ENCODE results near the gene CLIP1. TPM values are rescaled to one million over a fixed set of nuclear protein-coding genes. Genes with fewer than 3 reads are reported as not detected.
"Not testable (repeated sequence)": the region's sequence is repeated elsewhere in the genome, so short reads cannot be mapped to it uniquely, and the experiment has no call there.

CLIP1 gene
- total RNA-seq, 1 donor from 2014 or later, result 108 TPM

- no peak for ATAC-seq
- Histone ChIP-seq H3K9me3 (no peaks in the 10 kb centered on the region), H3K4me3 (no peak overlapping the region), H3K36me3 (no peaks in the 10 kb centered on the region), H3K4me1 (peaks cover 24% of the 10 kb centered on the region), H3K27ac (no peak overlapping the region), H3K27me3 (no peaks in the 10 kb centered on the region)
- TF ChIP-seq CTCF (IDR thresholded peaks at IDR 0.05), result no peak
- intact Hi-C loops (cut with DNase I), result no loop called here
- DNase-seq, result no peak
Measured at GRCh38 chr12:122403115-122403770, 19.2 kb downstream of the CLIP1 start.

- Histone ChIP-seq H3K4me3 (no peak overlapping the region), H3K4me1 (peaks cover 24% of the 10 kb centered on the region), H3K36me3 (no peaks in the 10 kb centered on the region), H3K9me3 (no peaks in the 10 kb centered on the region), H3K27me3 (no peaks in the 10 kb centered on the region), H3K27ac (no peak overlapping the region)
- TF ChIP-seq CTCF (IDR thresholded peaks at IDR 0.05), result no peak
- DNase-seq (peak; percentile 32), ATAC-seq (no peak)
- intact Hi-C loops (cut with DNase I), result no loop called here
Measured at GRCh38 chr12:122402264-122402663, 20.2 kb downstream of the CLIP1 start.

DNA sequence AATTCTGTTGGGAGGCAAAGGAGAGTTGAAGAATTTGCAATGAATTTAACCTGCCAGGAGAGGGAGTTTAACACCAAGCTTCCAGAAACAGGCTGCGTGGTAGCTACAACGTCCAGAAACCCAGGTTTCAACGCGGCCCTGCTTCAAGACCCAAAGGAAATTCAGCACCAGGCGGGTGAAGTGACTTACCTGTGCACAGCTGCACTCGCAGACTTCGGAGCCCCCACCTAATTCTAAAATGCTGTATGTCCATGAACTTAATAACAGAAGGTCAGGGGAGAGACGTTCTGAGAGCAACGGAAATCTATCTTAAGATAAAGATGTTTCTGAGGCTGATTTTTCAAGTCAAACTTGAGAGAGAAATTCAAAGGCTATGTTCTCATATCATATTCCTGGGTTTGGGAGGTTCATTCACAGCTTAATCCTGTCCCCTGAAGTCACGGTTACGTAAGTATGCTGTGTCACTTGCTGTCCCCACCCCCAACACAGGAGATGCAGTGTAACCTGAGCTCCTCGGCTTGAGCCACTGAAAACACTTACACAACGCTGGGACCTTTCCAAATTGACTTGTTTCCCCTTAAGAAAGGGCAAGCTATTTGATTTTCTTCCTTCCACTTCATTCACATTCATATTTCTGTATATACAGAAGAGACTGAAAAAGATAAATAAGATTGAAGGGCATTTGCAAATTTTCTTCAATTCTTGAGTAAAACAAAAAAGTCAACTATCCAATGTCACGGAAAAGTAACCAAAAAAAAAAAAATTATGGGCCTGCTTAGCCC, 22.7 kb downstream of the CLIP1 start:
- peak; percentile 91 for ATAC-seq
- TF ChIP-seq CTCF (IDR thresholded peaks at IDR 0.05), result peak; percentile 63
- Histone ChIP-seq H3K27me3 (no peaks in the 10 kb centered on the region), H3K27ac (peak overlapping the region; percentile 94), H3K36me3 (no peaks in the 10 kb centered on the region), H3K9me3 (no peaks in the 10 kb centered on the region), H3K4me3 (peak overlapping the region; percentile 10), H3K4me1 (peaks cover 24% of the 10 kb centered on the region)
- intact Hi-C loops (cut with DNase I), result loop anchor here (2.0 kb wide), 1 partner anchor 71 kb away; no protein-coding TSS in a partner anchor
- DNase-seq, result peak; percentile 75

- no peak for DNase-seq
- TF ChIP-seq CTCF (IDR thresholded peaks at IDR 0.05), result no peak
- intact Hi-C loops (cut with DNase I), result loop anchor here (2.0 kb wide), 1 partner anchor 72 kb away; no protein-coding TSS in a partner anchor
- H3K27ac ChIP-seq, result peak overlapping the region; percentile 94
- no peaks in the 10 kb centered on the region for H3K9me3 ChIP-seq
- peaks cover 24% of the 10 kb centered on the region for H3K4me1 ChIP-seq
- no peaks in the 10 kb centered on the region for H3K27me3 ChIP-seq
- H3K4me3 ChIP-seq, result no peak overlapping the region
- no peak for ATAC-seq
- no peaks in the 10 kb centered on the region for H3K36me3 ChIP-seq
Measured at GRCh38 chr12:122399254-122399591, 23.2 kb downstream of the CLIP1 start.

- not testable (repeated sequence) for H3K36me3 ChIP-seq, H3K27me3 ChIP-seq, H3K27ac ChIP-seq, ATAC-seq, H3K9me3 ChIP-seq, H3K4me3 ChIP-seq
- H3K4me1 ChIP-seq, result peaks cover 22% of the 10 kb centered on the region
- intact Hi-C loops (cut with DNase I), result loop anchor here (2.0 kb wide), 1 partner anchor 73 kb away; no protein-coding TSS in a partner anchor
- peak; percentile 11 for DNase-seq
Measured at GRCh38 chr12:122397981-122398380, 24.5 kb downstream of the CLIP1 start.

DNA sequence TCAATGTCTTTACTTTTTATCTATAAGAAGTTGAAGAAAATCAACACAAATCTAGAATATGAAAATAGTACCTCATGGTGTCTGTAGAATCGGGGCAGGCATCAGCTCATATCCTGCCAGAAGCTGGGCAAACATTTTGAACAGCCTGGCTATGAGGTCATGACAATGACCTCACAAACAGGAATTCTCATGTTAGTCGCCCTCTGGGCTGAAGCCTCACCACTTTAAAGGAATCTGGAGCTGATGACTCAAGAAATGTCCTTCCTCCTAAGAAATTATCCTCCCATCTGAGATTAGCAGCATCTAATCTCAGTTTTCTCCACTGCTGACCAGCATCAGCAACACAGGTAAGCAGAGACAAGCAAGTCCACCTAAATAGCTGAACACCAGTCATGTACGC, 27.1 kb downstream of the CLIP1 start:
- Histone ChIP-seq H3K4me1 (peaks cover 13% of the 10 kb centered on the region), H3K27me3 (no peaks in the 10 kb centered on the region), H3K9me3 (no peaks in the 10 kb centered on the region), H3K4me3 (no peak overlapping the region), H3K27ac (no peak overlapping the region), H3K36me3 (no peaks in the 10 kb centered on the region)
- TF ChIP-seq CTCF (IDR thresholded peaks at IDR 0.05), result no peak
- DNase-seq (no peak), ATAC-seq (no peak)
- intact Hi-C loops (cut with DNase I), result no loop called here

Data from upper lobe of right lung (tissue), 1 donor.